Right cardiac atrium (tissue), 5 donors: ENCODE measurements around the gene LGALS16. TPM values are rescaled to one million over a fixed set of nuclear protein-coding genes. Genes with fewer than 3 reads are reported as not detected.

Experiments used
- ATAC-seq, 2 donors: fragments of 200-7000 bp; cut with Tn5 transposase; one replicate each; pipeline versions ENCODE4 v1.8.0 to v1.9.1; 2020; ENCODE audit warnings: moderate library complexity in 2 of 2, mild to moderate bottlenecking in 1 of 2
- DNase-seq, 3 donors: peaks; one replicate each; pipeline ENCODE4 v3.0.0-alpha.2; 2020
- H3K27ac ChIP-seq: one replicate; pipeline ENCODE4 v1.5.1; 2013; ENCODE audit warnings: mild to moderate bottlenecking, low read length, control low read depth, moderate library complexity
- H3K27me3 ChIP-seq: one replicate; pipeline ENCODE4 v1.6.1; 2013; ENCODE audit not compliant: control insufficient read depth, insufficient read depth
- H3K4me1 ChIP-seq: one replicate; pipeline ENCODE4 v1.6.1; 2013; ENCODE audit warnings: low read length; ENCODE audit not compliant: control insufficient read depth, insufficient read depth
- H3K4me3 ChIP-seq: one replicate; pipeline ENCODE4 v1.5.1; 2013; ENCODE audit warnings: low read length, control low read depth
- H3K9me3 ChIP-seq: one replicate; pipeline ENCODE4 v1.6.1; 2013; ENCODE audit warnings: low read length; ENCODE audit not compliant: control insufficient read depth
- WGBS: extraction: QIAGEN DNeasy Blood & Tissue Kit; methylation state at CpG from one replicate; pipeline ENCODE4 v1.1.7; 2013; 5-methylcytosine and 5-hydroxymethylcytosine counted together
- intact Hi-C, 4 donors: fragments of 100-400 bp; cut with DNase I; formaldehyde crosslinking; loops; one replicate each; pipeline versions ENCODE4 v1.11.0 to v1.14.0; 2022 to 2023
- polyA plus RNA-seq: library from polyadenylated mRNA; stranded (reverse); fragments of 200-250 nt; gene quantifications from one replicate; pipeline ENCODE4 v1.2.3, GENCODE V29; 2013
- total RNA-seq, 4 donors: library from RNA; stranded (reverse); fragmentation: NEBNext Ultra II Directional; extraction: Animal tissue kit (Norgen Biotek cat#: 25700); gene quantifications; one replicate each; pipeline ENCODE4 v1.2.1, GENCODE V29; 2021
- donor health status: healthy with polysubstance abuse.
- donor health status: DM: no; HTN: yes; CAD: no.
- donor health status: DM: no; HTN: no; CAD: no.
- donor health status: DM: no; HTN: yes; CAD: no; lungs with severe emphysema.
- donor health status: DM: yes; HTN: yes; CAD: no.

LGALS16 gene
- total and polyA plus RNA-seq, 5 donors: not detected

- ATAC-seq: no peak
- Histone ChIP-seq H3K9me3 (no peaks in the 10 kb centered on the region), H3K27ac (no peak overlapping the region), H3K4me3 (no peak overlapping the region), H3K27me3 (no peaks in the 10 kb centered on the region), H3K4me1 (no peaks in the 10 kb centered on the region)
- intact Hi-C loops: no loop called here
- DNase-seq: no peak
- 66% methylated on average over 2 of the region's 2 CpGs for WGBS
These were observed 40.7 kb downstream of the LGALS16 start for GRCh38 chr19:39696387-39696786.

DNA sequence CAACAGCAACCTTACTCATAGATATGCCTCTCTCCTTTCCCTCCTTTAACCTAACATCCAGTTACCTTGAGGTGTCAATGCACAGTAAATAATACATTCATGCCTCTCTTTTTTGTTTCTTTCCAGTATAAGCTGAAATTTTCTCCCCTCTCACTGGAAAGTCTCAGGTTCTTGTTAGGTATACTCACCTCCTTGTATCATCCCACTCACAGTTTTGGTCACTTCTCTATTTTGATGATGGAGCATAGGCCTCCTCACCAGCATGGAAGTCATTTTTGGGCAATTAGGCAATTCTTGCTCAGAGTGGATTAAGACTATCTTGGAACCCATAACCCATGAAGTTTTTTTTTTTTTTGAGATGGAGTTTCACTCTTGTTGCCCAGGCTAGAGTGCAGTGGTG lies 42.8 kb downstream of the LGALS16 start:
- intact Hi-C loops: no loop called here

GRCh38 chr19:39701291-39701690 lies 45.6 kb downstream of the LGALS16 start:
- intact Hi-C loops: no loop called here
- DNase-seq: no peak
- no peak overlapping the region for H3K4me3 ChIP-seq
- no peaks in the 10 kb centered on the region for H3K4me1 ChIP-seq
- WGBS: 68% methylated on average over 5 of the region's 5 CpGs
- no peak for ATAC-seq
- H3K27me3 ChIP-seq: peaks cover 5% of the 10 kb centered on the region
- no peaks in the 10 kb centered on the region for H3K9me3 ChIP-seq
- H3K27ac ChIP-seq: no peak overlapping the region

More for the DNA sequence above, 42.8 kb downstream of the LGALS16 start:
- ATAC-seq: no peak
- Histone ChIP-seq H3K4me1 (no peaks in the 10 kb centered on the region), H3K27me3 (peaks cover under 1% of the 10 kb centered on the region), H3K27ac (no peak overlapping the region), H3K4me3 (no peak overlapping the region), H3K9me3 (no peaks in the 10 kb centered on the region)
- no peak for DNase-seq

- intact Hi-C loops: no loop called here
- no peaks in the 10 kb centered on the region for H3K4me1 ChIP-seq
- H3K9me3 ChIP-seq: no peaks in the 10 kb centered on the region
- DNase-seq (no peak), ATAC-seq (no peak)
- no peak within 1 kb of the TSS for H3K4me3 ChIP-seq
- H3K27ac ChIP-seq: no peak within 1 kb of the TSS
- H3K27me3 ChIP-seq: peaks cover 5% of the 10 kb centered on the region
- WGBS: 40% methylated on average over 6 of the region's 6 CpGs
These were observed 48.7 kb downstream of the LGALS16 start, which contains the start of gene LGALS14 for GRCh38 chr19:39704181-39705044. TSS of gene LGALS14 (plus strand) at chr19:39704481. CDS start at chr19:39704529, 48 bp downstream.

DNA sequence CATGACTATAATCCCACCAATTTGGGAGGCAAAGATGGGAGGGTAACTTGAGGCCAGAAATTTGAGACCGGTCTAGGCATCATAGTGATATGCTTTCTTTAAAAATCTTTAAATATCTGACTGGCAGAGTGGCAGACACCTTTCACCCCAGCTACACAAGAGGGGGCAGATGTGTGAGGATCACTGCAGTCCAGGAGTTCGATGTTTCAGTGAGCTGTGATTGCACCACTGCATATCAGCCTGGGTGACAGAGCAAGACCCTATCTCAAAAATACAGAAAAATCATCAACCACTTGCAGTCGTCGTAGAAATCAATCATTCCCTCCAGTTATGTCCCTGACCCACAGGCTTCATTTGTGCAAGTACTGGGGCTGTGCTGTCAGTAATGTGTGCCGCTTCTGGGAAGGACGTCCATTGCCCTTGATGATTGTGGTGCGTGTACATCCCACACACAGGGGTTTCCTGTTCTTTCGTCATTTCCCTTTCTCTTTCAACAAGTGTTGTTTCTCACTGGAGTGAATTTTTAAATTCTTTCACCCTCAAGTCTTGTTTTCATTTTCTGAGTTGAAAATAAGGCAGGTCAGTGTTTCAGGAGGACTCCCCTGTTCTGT lies 50.0 kb downstream of the LGALS16 start:
- Histone ChIP-seq H3K9me3 (no peaks in the 10 kb centered on the region), H3K4me1 (no peaks in the 10 kb centered on the region), H3K27ac (no peak overlapping the region), H3K4me3 (no peak overlapping the region), H3K27me3 (peaks cover 5% of the 10 kb centered on the region)
- DNase-seq (no peak), ATAC-seq (no peak)
- 52% methylated on average over 8 of the region's 8 CpGs for WGBS
- intact Hi-C loops: no loop called here

- DNase-seq: no peak
- no peaks in the 10 kb centered on the region for H3K4me1 ChIP-seq
- peaks cover 5% of the 10 kb centered on the region for H3K27me3 ChIP-seq
- intact Hi-C loops: no loop called here
- H3K27ac ChIP-seq: no peak overlapping the region
- ATAC-seq: no peak
- 81% methylated on average over 6 of the region's 6 CpGs for WGBS
- H3K9me3 ChIP-seq: no peaks in the 10 kb centered on the region
- H3K4me3 ChIP-seq: no peak overlapping the region
These were observed 52.9 kb downstream of the LGALS16 start for GRCh38 chr19:39708594-39708993.

- WGBS: 80% methylated on average over 5 of the region's 5 CpGs
These were observed 53.5 kb downstream of the LGALS16 start for GRCh38 chr19:39709026-39709872.

More at GRCh38 chr19:39709026-39709872, 53.5 kb downstream of the LGALS16 start:
- Histone ChIP-seq H3K27me3 (no peaks in the 10 kb centered on the region), H3K4me1 (no peaks in the 10 kb centered on the region), H3K4me3 (no peak overlapping the region), H3K27ac (no peak overlapping the region), H3K9me3 (no peaks in the 10 kb centered on the region)
- no peak for ATAC-seq
- no peak for DNase-seq
- intact Hi-C loops: no loop called here

Other genes starting within 250 kb of the LGALS16 start
- gene ZFP36, start 249.1 kb upstream of the LGALS16 start, total RNA-seq: 100 to 1,000 TPM in 1 of 4 donors, 10 to 100 TPM in 3; 38.1 to 157 (median 56.4) TPM
- gene ZFP36, start 249.1 kb upstream of the LGALS16 start, polyA plus RNA-seq: 203 TPM
- gene PLEKHG2, start 243.2 kb upstream of the LGALS16 start, total RNA-seq: 10 to 100 TPM; 13.1 to 29.5 (median 20.1) TPM
- 11.3 TPM for gene PLEKHG2, start 243.2 kb upstream of the LGALS16 start, polyA plus RNA-seq
- 1,000 to 10,000 TPM; 1,282 to 1,746 (median 1,468) TPM for gene RPS16, start 220.0 kb upstream of the LGALS16 start, total RNA-seq
- 1,560 TPM for gene RPS16, start 220.0 kb upstream of the LGALS16 start, polyA plus RNA-seq
- 10 to 100 TPM; 74.8 to 85.1 (median 80.1) TPM for gene SUPT5H, start 210.3 kb upstream of the LGALS16 start, total RNA-seq
- gene SUPT5H, start 210.3 kb upstream of the LGALS16 start, polyA plus RNA-seq: 68.8 TPM
- 10 to 100 TPM; 54.1 to 69.9 (median 61.4) TPM for gene TIMM50, start 175.1 kb upstream of the LGALS16 start, total RNA-seq
- 73.7 TPM for gene TIMM50, start 175.1 kb upstream of the LGALS16 start, polyA plus RNA-seq
- gene DLL3, start 157.0 kb upstream of the LGALS16 start, total RNA-seq: not detected
- 0.07 TPM for gene DLL3, start 157.0 kb upstream of the LGALS16 start, polyA plus RNA-seq
- gene SELENOV, start 140.8 kb upstream of the LGALS16 start, total RNA-seq: not detected
- not detected for gene SELENOV, start 140.8 kb upstream of the LGALS16 start, polyA plus RNA-seq
- gene EID2B, start 123.1 kb upstream of the LGALS16 start, total RNA-seq: 1 to 10 TPM; 2.3 to 4.3 (median 3.3) TPM
- gene EID2B, start 123.1 kb upstream of the LGALS16 start, polyA plus RNA-seq: 2.8 TPM
- gene EID2, start 115.8 kb upstream of the LGALS16 start, total RNA-seq: 10 to 100 TPM; 12.3 to 15.0 (median 13.5) TPM
- gene EID2, start 115.8 kb upstream of the LGALS16 start, polyA plus RNA-seq: 14.3 TPM
- not detected for gene LGALS13, start 53.4 kb upstream of the LGALS16 start, total RNA-seq
- gene LGALS13, start 53.4 kb upstream of the LGALS16 start, polyA plus RNA-seq: not detected
- gene LGALS14, start 48.6 kb downstream of the LGALS16 start, total RNA-seq: not detected
- gene LGALS14, start 48.6 kb downstream of the LGALS16 start, polyA plus RNA-seq: not detected
- gene CLC, start 82.1 kb downstream of the LGALS16 start, total RNA-seq: not detected
- gene CLC, start 82.1 kb downstream of the LGALS16 start, polyA plus RNA-seq: not detected
- not detected for gene LEUTX, start 122.9 kb downstream of the LGALS16 start, total RNA-seq
- gene LEUTX, start 122.9 kb downstream of the LGALS16 start, polyA plus RNA-seq: not detected
- 10 to 100 TPM in 3 of 4 donors, 1 to 10 TPM in 1; 7.7 to 17.6 (median 14.8) TPM for gene DYRK1B, start 178.2 kb downstream of the LGALS16 start, total RNA-seq
- gene DYRK1B, start 178.2 kb downstream of the LGALS16 start, polyA plus RNA-seq: 14.7 TPM
- gene FBL, start 190.5 kb downstream of the LGALS16 start, total RNA-seq: 10 to 100 TPM; 68.6 to 83.7 (median 80.9) TPM
- 63.6 TPM for gene FBL, start 190.5 kb downstream of the LGALS16 start, polyA plus RNA-seq